WI38 (cell line): ENCODE data around the gene TGM3.

Source experiments
- H3K4me3 ChIP-seq: 2 replicates; pipeline ENCODE4 v1.5.1; 2011; ENCODE audit warnings: low read depth, mild to moderate bottlenecking, control low read depth, low read length
- CTCF ChIP-seq: IDR thresholded peaks from 2 replicates; pipeline ENCODE4 v1.5.1; 2012; ENCODE audit warnings: low read depth, mild to moderate bottlenecking, control low read depth, low read length

TGM3 gene

GRCh38 chr20:2329286-2329685 is 33.5 kb downstream of the TGM3 start:
- H3K4me3 ChIP-seq = no peak overlapping the region
- no peak for TF ChIP-seq CTCF

GRCh38 chr20:2330090-2330695 is 34.4 kb downstream of the TGM3 start:
- no peak for TF ChIP-seq CTCF
- no peak overlapping the region for H3K4me3 ChIP-seq

- H3K4me3 ChIP-seq = no peak overlapping the region
- no peak for TF ChIP-seq CTCF
Observed at GRCh38 chr20:2331106-2331505, 35.3 kb downstream of the TGM3 start.

- H3K4me3 ChIP-seq = no peak overlapping the region
- TF ChIP-seq CTCF = no peak
Observed at GRCh38 chr20:2331901-2332565, 36.2 kb downstream of the TGM3 start.

GRCh38 chr20:2332711-2333110 is 36.9 kb downstream of the TGM3 start:
- TF ChIP-seq CTCF = no peak
- H3K4me3 ChIP-seq = no peak overlapping the region

- TF ChIP-seq CTCF = no peak
- H3K4me3 ChIP-seq = no peak overlapping the region
Observed at GRCh38 chr20:2333821-2334220, 38.0 kb downstream of the TGM3 start.

- no peak overlapping the region for H3K4me3 ChIP-seq
- TF ChIP-seq CTCF = no peak
Observed at GRCh38 chr20:2335096-2335870, 39.5 kb downstream of the TGM3 start.
